Measurements from ENCODE around the gene ZNF483. TPM values are rescaled to one million over a fixed set of nuclear protein-coding genes. Genes with fewer than 3 reads are reported as not detected.
A peak's percentile ranks its signal among the peaks of the same experiment; 100 is the strongest.

ZNF483 gene
- polyA plus RNA-seq, 1 of the 3 experiments (the other 2 are of a cell fraction) = 0.53 TPM

- WGBS (ENCODE audit: low lambda C conversion rate) = 2% methylated on average over 36 of the region's 41 CpGs
- peaks cover 14 to 23% of the 10 kb centered on the region in 2 experiments for H3K36me3 ChIP-seq (replicated peaks in 1 of 2; ENCODE audit: control insufficient read depth in 1 of 2, insufficient read depth in 2 of 2, low read length in 1 of 2)
- peaks cover 7% of the 10 kb centered on the region for H3F3A ChIP-seq (replicated peaks; ENCODE audit: insufficient read depth)
- H3K4me3 ChIP-seq (ENCODE audit: low read depth in 2 of 2, low read length in 1 of 2) = peak overlapping the region; percentile 54 to 75
- ChIA-PET CTCF (interaction anchor here (0.6 to 4.8 kb wide), 30 partner anchors 8 to 1271 kb away, joined by 3 to 49 read pairs (median 4); partner anchors contain the start of gene DNAJC25), POLR2A (no interaction called here)
- peak overlapping the region; percentile 94 for H2AFZ ChIP-seq (ENCODE audit: low read depth)
- H3K27me3 ChIP-seq (ENCODE audit: insufficient read depth) = no peaks in the 10 kb centered on the region
- no peaks in the 10 kb centered on the region for H4K20me1 ChIP-seq (ENCODE audit: insufficient read depth)
- H3K27ac ChIP-seq (ENCODE audit: low read depth in 2 of 2, low read length in 1 of 2) = peak overlapping the region in 1 of 2 experiments; percentile 53; a peak in 2 of 4 replicates
- DNase-seq = peak; percentile 66
- peak overlapping the region; percentile 92 for H3K4me2 ChIP-seq
- H3K79me2 ChIP-seq (ENCODE audit: insufficient read depth) = no peaks in the 10 kb centered on the region
- H3K9ac ChIP-seq = peak overlapping the region; percentile 62
- H3K4me1 ChIP-seq (ENCODE audit: control insufficient read depth in 1 of 2, insufficient read depth in 2 of 2, low read depth in 1 of 2, low read length in 1 of 2) = no peaks in the 10 kb centered on the region; a peak in 1 of 4 replicates
- H3K9me2 ChIP-seq = no peaks in the 10 kb centered on the region
- TF ChIP-seq RAD21 (IDR thresholded peaks at IDR 0.05; ENCODE audit: low read length) (peak; percentile 80), POLR2AphosphoS5 (IDR thresholded peaks at IDR 0.05; ENCODE audit: low read depth, low read length) (no peak), YY1 (IDR thresholded peaks at IDR 0.05; ENCODE audit: low read depth) (0 out of 2 replicates have a peak, but pooled peaks have one; percentile 21), SMC3 (IDR thresholded peaks at IDR 0.05; ENCODE audit: low read depth, low read length) (peak; percentile 61)
- TF ChIP-seq, protein P1, sequence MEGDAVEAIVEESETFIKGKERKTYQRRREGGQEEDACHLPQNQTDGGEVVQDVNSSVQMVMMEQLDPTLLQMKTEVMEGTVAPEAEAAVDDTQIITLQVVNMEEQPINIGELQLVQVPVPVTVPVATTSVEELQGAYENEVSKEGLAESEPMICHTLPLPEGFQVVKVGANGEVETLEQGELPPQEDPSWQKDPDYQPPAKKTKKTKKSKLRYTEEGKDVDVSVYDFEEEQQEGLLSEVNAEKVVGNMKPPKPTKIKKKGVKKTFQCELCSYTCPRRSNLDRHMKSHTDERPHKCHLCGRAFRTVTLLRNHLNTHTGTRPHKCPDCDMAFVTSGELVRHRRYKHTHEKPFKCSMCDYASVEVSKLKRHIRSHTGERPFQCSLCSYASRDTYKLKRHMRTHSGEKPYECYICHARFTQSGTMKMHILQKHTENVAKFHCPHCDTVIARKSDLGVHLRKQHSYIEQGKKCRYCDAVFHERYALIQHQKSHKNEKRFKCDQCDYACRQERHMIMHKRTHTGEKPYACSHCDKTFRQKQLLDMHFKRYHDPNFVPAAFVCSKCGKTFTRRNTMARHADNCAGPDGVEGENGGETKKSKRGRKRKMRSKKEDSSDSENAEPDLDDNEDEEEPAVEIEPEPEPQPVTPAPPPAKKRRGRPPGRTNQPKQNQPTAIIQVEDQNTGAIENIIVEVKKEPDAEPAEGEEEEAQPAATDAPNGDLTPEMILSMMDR (IDR thresholded peaks at IDR 0.05) = peak; percentile 77
- no peaks in the 10 kb centered on the region for H3K9me3 ChIP-seq
These were observed 73.1 kb downstream of the ZNF483 start for GRCh38 chr9:111597852-111598732.

DNA sequence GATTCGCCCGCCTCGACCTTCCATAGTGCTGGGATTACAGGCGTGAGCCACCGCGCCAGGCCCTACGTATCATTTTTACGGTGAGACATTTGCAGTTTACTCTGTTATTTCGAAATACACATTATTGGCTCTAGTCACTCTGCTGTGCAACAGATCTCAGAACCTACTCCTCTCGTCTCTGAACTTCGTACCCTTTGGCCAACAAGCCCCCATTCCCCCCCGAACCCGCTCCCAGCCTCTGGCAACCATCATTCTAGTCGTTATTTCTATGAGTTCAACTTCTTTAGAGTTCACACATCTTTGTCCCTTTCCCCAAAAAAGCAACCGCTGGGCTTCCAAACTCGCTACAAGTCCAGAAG, 73.7 kb downstream of the ZNF483 start:
- no peak for TF ChIP-seq EZH2phosphoT487 (IDR thresholded peaks at IDR 0.05; ENCODE audit: borderline replicate concordance, low read depth)
- TF ChIP-seq POLR2AphosphoS5 (IDR thresholded peaks at IDR 0.05; ENCODE audit: low read depth, low read length) = no peak
- Histone ChIP-seq H2AFZ (ENCODE audit: low read depth) (peak overlapping the region; percentile 94), H3K27me3 (ENCODE audit: insufficient read depth) (no peaks in the 10 kb centered on the region), H3K9ac (peak overlapping the region; percentile 62), H3K4me1 (ENCODE audit: control insufficient read depth in 1 of 2, insufficient read depth in 2 of 2, low read depth in 1 of 2, low read length in 1 of 2) (no peaks in the 10 kb centered on the region; a peak in 1 of 4 replicates), H3K9me3 (no peaks in the 10 kb centered on the region), H3K4me2 (peak overlapping the region; percentile 92), H4K20me1 (ENCODE audit: insufficient read depth) (no peaks in the 10 kb centered on the region), H3F3A (replicated peaks; ENCODE audit: insufficient read depth) (peaks cover 7% of the 10 kb centered on the region), H3K36me3 (replicated peaks in 1 of 2; ENCODE audit: control insufficient read depth in 1 of 2, insufficient read depth in 2 of 2, low read length in 1 of 2) (peaks cover 14 to 20% of the 10 kb centered on the region in 2 experiments), H3K9me2 (no peaks in the 10 kb centered on the region), H3K4me3 (ENCODE audit: low read depth in 2 of 2, low read length in 1 of 2) (peak overlapping the region; percentile 54 to 75), H3K79me2 (ENCODE audit: insufficient read depth) (no peaks in the 10 kb centered on the region), H3K27ac (ENCODE audit: low read depth in 2 of 2, low read length in 1 of 2) (peak overlapping the region in 1 of 2 experiments; percentile 53; a peak in 2 of 4 replicates)
- POLR2A ChIA-PET = no interaction called here
- 4% methylated on average over 16 of the region's 16 CpGs for WGBS (ENCODE audit: low lambda C conversion rate)
- no peak for DNase-seq
- CTCF ChIA-PET = interaction anchor here (0.6 to 4.8 kb wide), 22 partner anchors 10 to 476 kb away, joined by 3 to 49 read pairs (median 4); partner anchors contain the start of gene DNAJC25
